HepG2 (cell line): ENCODE results near the gene RABGAP1. TPM values are rescaled to one million over a fixed set of nuclear protein-coding genes. Genes with fewer than 3 reads are reported as not detected.

ENCODE experiments used
- ATAC-seq: fragments of 200-7000 bp; cut with Tn5 transposase; 3 replicates; pipeline ENCODE4 v1.9.1; 2020; ENCODE audit warnings: mild to moderate bottlenecking, moderate library complexity
- BruUV-seq: library from RNA; stranded (reverse); fragments of 400-500 nt; replicated peaks from 2 replicates; lab custom pipeline; 2021; lab: Mats Ljungman, UMichigan
- CTCF ChIA-PET: fragments of 300-600 bp; formaldehyde crosslinking; extraction: SDS; loops from one replicate; lab custom pipeline; 2021; ENCODE audit warnings: low total read pairs, inconsistent platforms, low intra/inter-chr PET ratio; lab: Yijun Ruan, JAX
- POLR2A ChIA-PET: fragments of 350-600 bp; sonication (Branson Sonifier 250); formaldehyde crosslinking; loops from one replicate; lab custom pipeline; 2020; ENCODE audit warnings: antibody characterized with exemption, inconsistent platforms; lab: Yijun Ruan, JAX
- DNase-seq: peaks from one replicate; pipeline ENCODE4 v3.0.0-alpha.2; 2015; ENCODE audit warnings: low spot score
- FAIRE-seq: peaks from 3 replicates; lab custom pipeline; 2011; peaks lifted over from hg19 to GRCh38; lab: Jason Lieb, UNC
- H2AFZ ChIP-seq: one replicate; pipeline ENCODE4 v1.6.1; 2011; ENCODE audit warnings: low read length, inconsistent platforms
- H3K27ac ChIP-seq: fragments of 300-600 bp; 3 replicates; pipeline ENCODE4 v1.8.0; 2011; ENCODE audit warnings: mixed run types, mild to moderate bottlenecking, mixed read lengths, low read length, inconsistent platforms; ENCODE audit not compliant: insufficient read depth; ENCODE audit errors: extremely low read length
- H3K27me3 ChIP-seq, 2 experiments: fragments of 200-600 bp in 1 of 2; 2 replicates in 1 of 2; 3 replicates in 1 of 2; pipeline versions ENCODE4 v1.6.0 to v1.8.0; 2011; ENCODE audit warnings: low read length in 2 of 2, mild to moderate bottlenecking in 2 of 2, moderate library complexity in 2 of 2, inconsistent platforms in 1 of 2; ENCODE audit not compliant: insufficient read depth in 2 of 2, control insufficient read depth in 1 of 2
- H3K36me3 ChIP-seq, 2 experiments: fragments of 200-600 bp in 1 of 2; replicated peaks in 1 of 2; 2 replicates in 1 of 2; 3 replicates in 1 of 2; pipeline versions ENCODE4 v1.5.1 to v1.8.0; 2011; ENCODE audit warnings: low read length in 2 of 2, inconsistent platforms in 1 of 2; ENCODE audit not compliant: insufficient read depth in 2 of 2, control insufficient read depth in 1 of 2
- H3K4me1 ChIP-seq: 2 replicates; pipeline ENCODE4 v1.5.1; 2012; ENCODE audit warnings: low read length, inconsistent platforms; ENCODE audit not compliant: insufficient read depth
- H3K4me2 ChIP-seq: 2 replicates; pipeline ENCODE4 v1.6.0; 2011; ENCODE audit warnings: low read depth, low read length, inconsistent platforms
- H3K4me3 ChIP-seq, 3 experiments: fragments of 200-600 bp in 1 of 3; sonication (generic), shearing (Covaris generic) in 1 of 3; replicated peaks in 1 of 3; 2 replicates each; pipeline ENCODE4 v1.5.1; 2011 to 2016; ENCODE audit warnings: low read length in 3 of 3, inconsistent platforms in 2 of 3, low read depth in 2 of 3, mild to moderate bottlenecking in 2 of 3, control low read depth in 1 of 3, mixed read lengths in 1 of 3; ENCODE audit not compliant: insufficient read depth in 1 of 3
- H3K79me2 ChIP-seq: one replicate; pipeline ENCODE4 v1.6.1; 2011; ENCODE audit warnings: low read length, inconsistent platforms; ENCODE audit not compliant: insufficient read depth
- H3K9ac ChIP-seq: 2 replicates; pipeline ENCODE4 v1.6.0; 2011; ENCODE audit warnings: mild to moderate bottlenecking, low read depth, low read length, inconsistent platforms; ENCODE audit not compliant: insufficient read depth
- H3K9me3 ChIP-seq: 2 replicates; pipeline ENCODE4 v1.5.1; 2012; ENCODE audit warnings: mild to moderate bottlenecking, low read length
- H4K20me1 ChIP-seq: 2 replicates; pipeline ENCODE4 v1.6.0; 2011; ENCODE audit warnings: inconsistent platforms, mild to moderate bottlenecking, low read length, moderate library complexity; ENCODE audit not compliant: insufficient read depth
- BRD4 ChIP-seq: sonication (generic); formaldehyde crosslinking; IDR thresholded peaks from 2 replicates; pipeline ENCODE4 v1.4.0; 2020; ENCODE audit warnings: missing genetic modification reagents
- IKZF5 ChIP-seq: IDR thresholded peaks from 2 replicates; pipeline ENCODE4 v1.6.1; 2018; ENCODE audit warnings: missing genetic modification reagents, mild to moderate bottlenecking, missing compliant biosample characterization
- RNF219 ChIP-seq: sonication (generic); formaldehyde crosslinking; IDR thresholded peaks from 2 replicates; pipeline ENCODE4 v1.5.0; 2020; ENCODE audit warnings: mild to moderate bottlenecking, missing genetic modification reagents
- SMAD9 ChIP-seq: sonication (generic); formaldehyde crosslinking; IDR thresholded peaks from 2 replicates; pipeline ENCODE4 v1.5.1; 2020; ENCODE audit warnings: mild to moderate bottlenecking, missing genetic modification reagents
- TRIM22 ChIP-seq: fragments of 450-650 bp; IDR thresholded peaks from 2 replicates; pipeline ENCODE4 v1.6.1; 2017
- TSC22D2 ChIP-seq: sonication (generic); formaldehyde crosslinking; IDR thresholded peaks from 2 replicates; pipeline ENCODE4 v1.5.1; 2020; ENCODE audit warnings: missing genetic modification reagents, mild to moderate bottlenecking, borderline replicate concordance
- YEATS2 ChIP-seq: sonication (generic); formaldehyde crosslinking; IDR thresholded peaks from 2 replicates; pipeline ENCODE4 v1.4.0; 2020; ENCODE audit warnings: missing genetic modification reagents, borderline replicate concordance
- ZNF331 ChIP-seq: sonication (generic); formaldehyde crosslinking; IDR thresholded peaks from 2 replicates; pipeline ENCODE4 v1.4.0; 2020; ENCODE audit warnings: missing genetic modification reagents
- ZNF747 ChIP-seq: sonication (generic); formaldehyde crosslinking; IDR thresholded peaks from 2 replicates; pipeline ENCODE4 v1.8.1; 2023; ENCODE audit warnings: missing genetic modification reagents, mild to moderate bottlenecking, borderline replicate concordance
- ZUFSP ChIP-seq: sonication (generic); formaldehyde crosslinking; IDR thresholded peaks from 2 replicates; pipeline ENCODE4 v1.9.0; 2021; ENCODE audit warnings: missing genetic modification reagents, mild to moderate bottlenecking, borderline replicate concordance
- WGBS: methylation state at CpG from one replicate; pipeline ENCODE4 v1.1.6; 2017; ENCODE audit warnings: low lambda C conversion rate; 5-methylcytosine and 5-hydroxymethylcytosine counted together
- in situ Hi-C: cut with HindIII; loops from 2 replicates; pipeline ENCODE4 v1.10.0; 2017; ENCODE audit warnings: low pct_unique_long_range_greater_than_20kb; ENCODE audit not compliant: extremely low pct_ligation_motif_present
- intact Hi-C: fragments of 100-400 bp; cut with micrococcal nuclease; formaldehyde crosslinking; loops from one replicate; pipeline ENCODE4 v1.10.0; 2022; ENCODE audit not compliant: unreplicated experiment
- polyA plus RNA-seq, 8 experiments: library from polyadenylated mRNA; depleted of rRNA in 3 of 8; stranded (reverse) in 7 of 8; unstranded in 1 of 8; fragments of >200 nt; fragmentation: Illumina TruSeq in 4 of 8; extraction: Trizol in 4 of 8; gene quantifications; 2 replicates each; pipeline versions ENCODE4 v1.2.1 to v1.2.3, GENCODE V29; 2011 to 2016; ENCODE audit warnings: low read depth in 4 of 8, missing spikeins in 1 of 8, mixed read lengths in 1 of 8; ENCODE audit not compliant: insufficient read depth in 1 of 8
- total RNA-seq, 5 experiments: library from RNA; depleted of rRNA; stranded (reverse); fragments of >200 nt; fragmentation: Illumina TruSeq; extraction: Trizol; gene quantifications; 2 replicates each; pipeline ENCODE4 v1.2.3, GENCODE V29; 2016; ENCODE audit warnings: low read depth in 1 of 5

The RABGAP1 gene
- total and polyA plus RNA-seq, 2 of the 13 experiments (the other 11 are each of a cell fraction or from before 2014, with no cell fraction given): 19.1 to 19.3 TPM

GRCh38 chr9:123096987-123097386 is 156.2 kb downstream of the RABGAP1 start:
- Histone ChIP-seq H3K27me3 (no peaks in the 10 kb centered on the region), H3K4me3 (no peak overlapping the region), H3K9ac (no peak overlapping the region), H3K79me2 (no peaks in the 10 kb centered on the region), H3K36me3 (peaks cover 15 to 45% of the 10 kb centered on the region in 2 experiments), H3K4me2 (no peak overlapping the region), H4K20me1 (no peaks in the 10 kb centered on the region), H3K9me3 (no peaks in the 10 kb centered on the region), H3K27ac (peak overlapping the region; percentile 12), H3K4me1 (peaks cover 51% of the 10 kb centered on the region), H2AFZ (no peak overlapping the region)
- ATAC-seq (no peak), FAIRE-seq (no peak), DNase-seq (no peak)
- BruUV-seq: no TSS peak
- no peak for TF ChIP-seq ZNF331
- no peak for TF ChIP-seq BRD4
- TF ChIP-seq IKZF5 (CRISPR knock-in tag): no peak
- TF ChIP-seq RNF219 (CRISPR knock-in tag): no peak
- no peak for TF ChIP-seq TRIM22
- TF ChIP-seq ZNF747: no peak
- TF ChIP-seq TSC22D2 (CRISPR knock-in tag): no peak
- TF ChIP-seq YEATS2 (CRISPR knock-in tag): no peak
- no peak for TF ChIP-seq ZUFSP (CRISPR knock-in tag)
- TF ChIP-seq SMAD9 (CRISPR knock-in tag): no peak
- in situ Hi-C loops: no loop called here
- intact Hi-C loops: no loop called here
- CTCF ChIA-PET: no interaction called here
- WGBS: 98% methylated on average over 2 of the region's 3 CpGs
- POLR2A ChIA-PET: no interaction called here
